ENCODE data around the gene SHMT2.

DNA sequence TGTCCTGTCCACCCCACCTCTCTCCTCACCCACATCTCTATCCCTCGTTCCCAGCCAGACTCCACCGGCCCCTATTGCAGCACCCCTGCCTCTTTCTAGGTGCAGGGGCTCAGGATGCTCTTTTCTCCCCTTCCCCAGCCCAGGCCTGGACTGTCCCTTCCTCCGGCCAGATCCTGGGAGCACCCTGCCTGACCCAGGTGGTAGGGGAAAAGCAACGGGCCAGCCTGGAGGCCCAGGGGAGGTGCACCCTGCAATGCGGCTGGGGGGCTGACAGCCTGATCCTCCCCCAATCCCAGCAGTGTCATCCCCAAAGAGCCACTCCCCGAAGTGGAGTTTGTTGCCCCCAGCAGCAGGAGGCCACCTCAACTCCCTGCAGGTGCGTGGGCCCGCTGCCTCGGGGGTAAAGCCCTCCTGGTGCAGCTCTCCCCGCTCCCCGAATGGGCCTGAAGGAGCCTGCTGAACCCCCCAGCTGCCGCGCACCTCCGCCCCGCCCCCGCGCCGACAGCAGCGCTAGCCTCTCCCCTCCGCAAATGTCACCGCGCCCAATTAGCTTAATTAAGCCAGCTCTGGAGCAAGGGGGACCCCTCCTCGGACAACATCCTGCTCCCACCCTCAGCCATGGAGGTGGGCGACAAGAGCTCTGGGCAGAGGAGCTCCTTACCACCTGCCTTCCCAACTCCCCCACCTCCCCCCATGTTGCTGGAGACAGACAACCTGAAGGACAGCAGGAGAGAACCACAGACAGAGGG, 8.2 kb upstream of the SHMT2 start:
- TF ChIP-seq POLR2AphosphoS5 (IDR thresholded peaks at IDR 0.05; ENCODE audit: low read depth, low read length): no peak
- TF ChIP-seq SIN3A (IDR thresholded peaks at IDR 0.05; ENCODE audit: borderline replicate concordance, insufficient read depth, low read length): no peak

Data from PFSK-1 (cell line).